Sigmoid colon (tissue), 7 donors: ENCODE results near the gene SH2D2A. TPM values are rescaled to one million over a fixed set of nuclear protein-coding genes. Genes with fewer than 3 reads are reported as not detected.

ENCODE experiments used
- DNase-seq: peaks from one replicate; pipeline ENCODE4 v3.0.0-alpha.2; 2019
- H3K27ac ChIP-seq, 4 donors: fragments of 200-600 bp; sonication (generic); one replicate each; pipeline ENCODE4 v1.5.1; 2016 to 2019; ENCODE audit warnings: mild to moderate bottlenecking in 1 of 4
- H3K27me3 ChIP-seq, 3 donors: fragments of 200-600 bp; sonication (generic); one replicate each; pipeline ENCODE4 v1.5.1; 2019; ENCODE audit warnings: mild to moderate bottlenecking in 1 of 3
- H3K36me3 ChIP-seq, 4 donors: fragments of 200-600 bp; sonication (generic); one replicate each; pipeline ENCODE4 v1.5.1; 2016 to 2019
- H3K4me1 ChIP-seq, 4 donors: fragments of 200-600 bp; sonication (generic); one replicate each; pipeline ENCODE4 v1.5.1; 2017 to 2019
- H3K4me3 ChIP-seq, 4 donors: fragments of 200-600 bp; sonication (generic); one replicate each; pipeline ENCODE4 v1.5.1; 2017 to 2019; ENCODE audit warnings: mild to moderate bottlenecking in 2 of 4, moderate library complexity in 1 of 4
- H3K9me3 ChIP-seq, 4 donors: fragments of 200-600 bp in 3 of 4; sonication (generic) in 3 of 4; one replicate each; pipeline versions ENCODE4 v1.5.1 to v1.6.1; 2013 to 2019
- CTCF ChIP-seq, 4 experiments: fragments of 450-650 bp in 3 of 4; fragments of 200-600 bp in 1 of 4; IDR thresholded peaks; one replicate each; pipeline ENCODE4 v1.5.1; 2016 to 2019; ENCODE audit warnings: antibody characterized with exemption in 4 of 4, mild to moderate bottlenecking in 3 of 4, moderate library complexity in 2 of 4
- EP300 ChIP-seq, 4 donors: sonication (generic); formaldehyde crosslinking; IDR thresholded peaks; one replicate each; pipeline ENCODE4 v1.6.1; 2017; ENCODE audit warnings: antibody characterized with exemption in 4 of 4
- POLR2A ChIP-seq, 2 donors: fragments of 450-650 bp; IDR thresholded peaks; one replicate each; pipeline ENCODE4 v1.6.1; 2016; ENCODE audit warnings: antibody characterized with exemption in 2 of 2, mild to moderate bottlenecking in 2 of 2, moderate library complexity in 2 of 2
- POLR2AphosphoS5 ChIP-seq, 4 donors: sonication (generic); formaldehyde crosslinking; IDR thresholded peaks; one replicate each; pipeline ENCODE4 v1.6.1; 2017; ENCODE audit warnings: antibody characterized with exemption in 4 of 4
- WGBS, 2 donors: extraction: QIAGEN DNeasy Blood & Tissue Kit; methylation state at CpG; one replicate each; pipeline ENCODE4 v1.1.7; 2013; 5-methylcytosine and 5-hydroxymethylcytosine counted together
- intact Hi-C: fragments of 100-400 bp; cut with DNase I; formaldehyde crosslinking; loops from one replicate; pipeline ENCODE4 v1.15.1; 2023
- polyA plus RNA-seq, 3 donors: library from polyadenylated mRNA; stranded (reverse); fragments of 200-250 nt; gene quantifications; one replicate each; pipeline ENCODE4 v1.2.3, GENCODE V29; 2013
- total RNA-seq, 4 donors: library from RNA; depleted of rRNA; stranded (reverse); fragments of >200 nt; gene quantifications; one replicate each; pipeline ENCODE4 v1.1.0, GENCODE V29; 2016
- donor health status: healthy with polysubstance abuse.
- donor health status: Bipolar disorder and iron deficiency.
- donor health status: healthy.

SH2D2A gene
- total and polyA plus RNA-seq, 7 donors = 0.69 to 8.2 (median 3.3) TPM

GRCh38 chr1:156789621-156790318, 26.9 kb downstream of the SH2D2A start:
- 85 to 94% methylated on average over 4 of the region's 4 CpGs for WGBS, 2 donors
- peaks cover 25 to 95% (median 47%) of the 10 kb centered on the region in 4 donors for H3K36me3 ChIP-seq
- H3K27ac ChIP-seq = no peak overlapping the region
- H3K4me1 ChIP-seq = no peaks in the 10 kb centered on the region
- no peaks in the 10 kb centered on the region for H3K9me3 ChIP-seq
- TF ChIP-seq POLR2A (IDR thresholded peaks at IDR 0.05) (no peak), POLR2AphosphoS5 (IDR thresholded peaks at IDR 0.05) (no peak), EP300 (IDR thresholded peaks at IDR 0.05) (no peak), CTCF (IDR thresholded peaks at IDR 0.05) (no peak)
- no peaks in the 10 kb centered on the region for H3K27me3 ChIP-seq
- H3K4me3 ChIP-seq = no peak overlapping the region
- intact Hi-C loops = no loop called here
- no peak for DNase-seq

GRCh38 chr1:156788136-156788535, 28.5 kb downstream of the SH2D2A start:
- Histone ChIP-seq H3K27ac (no peak overlapping the region), H3K36me3 (peaks cover 19 to 92% (median 44%) of the 10 kb centered on the region in 4 donors), H3K9me3 (no peaks in the 10 kb centered on the region), H3K4me3 (no peak overlapping the region), H3K27me3 (no peaks in the 10 kb centered on the region), H3K4me1 (no peaks in the 10 kb centered on the region)
- WGBS, 2 donors = 89 to 93% methylated on average over 2 of the region's 2 CpGs
- no peak for DNase-seq
- intact Hi-C loops = no loop called here
- TF ChIP-seq EP300 (IDR thresholded peaks at IDR 0.05) (no peak), POLR2AphosphoS5 (IDR thresholded peaks at IDR 0.05) (no peak), POLR2A (IDR thresholded peaks at IDR 0.05) (no peak), CTCF (IDR thresholded peaks at IDR 0.05) (no peak)

GRCh38 chr1:156786640-156787039, 30.0 kb downstream of the SH2D2A start:
- DNase-seq = peak; percentile 56
- H3K4me1 ChIP-seq = peaks cover 0 to 5% (median 2%) of the 10 kb centered on the region in 4 donors
- no peak overlapping the region for H3K4me3 ChIP-seq
- no peaks in the 10 kb centered on the region for H3K27me3 ChIP-seq
- no peak overlapping the region for H3K27ac ChIP-seq
- no peak for TF ChIP-seq EP300 (IDR thresholded peaks at IDR 0.05)
- TF ChIP-seq POLR2A (IDR thresholded peaks at IDR 0.05) = no peak
- TF ChIP-seq POLR2AphosphoS5 (IDR thresholded peaks at IDR 0.05) = no peak
- TF ChIP-seq CTCF (IDR thresholded peaks at IDR 0.05) = no peak
- 67 to 95% methylated on average over 10 of the region's 10 CpGs for WGBS, 2 donors
- intact Hi-C loops = no loop called here
- peaks cover 8 to 92% (median 34%) of the 10 kb centered on the region in 4 donors for H3K36me3 ChIP-seq
- no peaks in the 10 kb centered on the region for H3K9me3 ChIP-seq

GRCh38 chr1:156785458-156785857, 31.2 kb downstream of the SH2D2A start:
- H3K36me3 ChIP-seq = peaks cover 8 to 89% (median 27%) of the 10 kb centered on the region in 4 donors
- TF ChIP-seq EP300 (IDR thresholded peaks at IDR 0.05) = no peak
- no peak for TF ChIP-seq POLR2AphosphoS5 (IDR thresholded peaks at IDR 0.05)
- TF ChIP-seq POLR2A (IDR thresholded peaks at IDR 0.05) = no peak
- no peaks in the 10 kb centered on the region for H3K27me3 ChIP-seq
- H3K4me3 ChIP-seq = no peak overlapping the region
- 93 to 97% methylated on average over 6 of the region's 6 CpGs for WGBS, 2 donors
- intact Hi-C loops = no loop called here
- DNase-seq = no peak
- H3K27ac ChIP-seq = no peak overlapping the region
- peaks cover 0 to 10% (median 3%) of the 10 kb centered on the region in 4 donors for H3K4me1 ChIP-seq
- H3K9me3 ChIP-seq = no peaks in the 10 kb centered on the region

GRCh38 chr1:156781585-156782186, 35.0 kb downstream of the SH2D2A start:
- no peaks in the 10 kb centered on the region for H3K9me3 ChIP-seq
- intact Hi-C loops = no loop called here
- H3K36me3 ChIP-seq = peaks cover 0 to 54% (median 19%) of the 10 kb centered on the region in 4 donors
- no peak overlapping the region for H3K27ac ChIP-seq
- H3K4me3 ChIP-seq = no peak overlapping the region
- peak; percentile 47 for DNase-seq
- TF ChIP-seq POLR2A (IDR thresholded peaks at IDR 0.05) = no peak
- no peak for TF ChIP-seq CTCF (IDR thresholded peaks at IDR 0.05)
- TF ChIP-seq POLR2AphosphoS5 (IDR thresholded peaks at IDR 0.05) = no peak
- no peak for TF ChIP-seq EP300 (IDR thresholded peaks at IDR 0.05)
- H3K27me3 ChIP-seq = no peaks in the 10 kb centered on the region
- H3K4me1 ChIP-seq = peaks cover 0 to 22% (median 18%) of the 10 kb centered on the region in 4 donors
